ENCODE measurements around the gene SACS.

Gene SACS

DNA sequence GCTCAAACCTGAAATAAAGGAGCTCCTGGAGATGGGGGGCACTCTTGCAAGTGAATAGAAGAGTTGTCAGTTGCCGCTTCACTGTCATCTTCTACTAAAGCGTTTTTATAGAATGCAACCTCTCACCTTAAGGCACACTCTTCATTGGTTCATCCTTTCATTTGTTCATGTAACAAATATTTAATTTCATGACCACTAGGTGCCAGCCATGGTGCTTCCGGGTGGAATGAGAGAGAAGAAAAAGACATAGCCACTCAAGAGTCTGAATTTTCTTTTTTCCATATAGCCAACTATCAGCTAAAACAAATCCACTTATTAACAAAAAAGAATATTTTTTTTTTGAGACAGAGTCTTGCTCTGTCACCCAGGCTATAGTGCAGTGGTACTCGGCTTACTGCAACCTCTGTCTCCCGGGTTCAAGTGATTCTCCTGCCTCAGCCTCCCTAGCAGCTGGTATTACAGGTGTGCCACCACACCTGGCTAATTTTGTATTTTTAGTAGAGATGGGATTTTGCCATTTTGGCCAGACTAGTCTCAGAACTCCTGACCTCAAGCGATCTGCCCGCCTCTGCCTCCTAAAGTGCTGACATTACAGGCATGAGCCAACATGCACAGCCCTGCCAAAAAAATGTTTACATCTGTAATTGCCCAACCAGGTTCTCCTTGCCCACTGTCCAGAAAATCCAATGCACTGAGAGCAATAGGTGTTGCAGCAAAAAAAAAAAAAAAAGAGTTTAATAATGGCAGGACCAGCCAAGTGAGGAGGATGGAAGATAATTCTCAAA is 22.1 kb upstream of the SACS start:
- DNase-seq (ENCODE audit: low read depth) = peak; percentile 80
- H3K4me3 ChIP-seq (ENCODE audit: low read length) = no peak overlapping the region
- no peak for TF ChIP-seq CTCF (IDR thresholded peaks at IDR 0.05; ENCODE audit: insufficient read depth, low read depth, low read length, missing control alignments)

DNA sequence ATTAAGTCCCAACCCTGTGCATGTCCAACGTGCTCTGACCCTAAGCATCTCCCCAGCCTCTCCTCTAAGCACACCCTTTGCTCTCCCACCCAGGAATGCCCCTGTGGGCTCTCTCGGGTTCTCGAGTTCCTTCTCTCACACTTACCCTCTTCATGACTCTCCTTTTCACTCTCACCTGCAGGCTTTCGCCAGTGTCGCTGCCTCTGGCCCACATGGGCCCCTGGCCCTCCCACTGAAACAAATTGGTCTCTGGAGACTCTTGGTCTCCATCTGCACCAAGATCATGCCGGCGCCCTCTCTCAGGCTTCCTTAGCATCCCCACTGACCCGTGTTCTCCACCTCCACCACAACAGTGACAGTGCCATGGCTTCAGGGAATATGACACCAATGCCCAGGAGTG is 19.6 kb upstream of the SACS start:
- DNase-seq (ENCODE audit: low read depth) = no peak
- no peak overlapping the region for H3K4me3 ChIP-seq (ENCODE audit: low read length)
- no peak for TF ChIP-seq CTCF (IDR thresholded peaks at IDR 0.05; ENCODE audit: insufficient read depth, low read depth, low read length, missing control alignments)

- no peak for DNase-seq (ENCODE audit: low read depth)
- no peak overlapping the region for H3K4me3 ChIP-seq (ENCODE audit: low read length)
- no peak for TF ChIP-seq CTCF (IDR thresholded peaks at IDR 0.05; ENCODE audit: insufficient read depth, low read depth, low read length, missing control alignments)
These were observed 17.0 kb upstream of the SACS start for GRCh38 chr13:23450340-23451046.

DNA sequence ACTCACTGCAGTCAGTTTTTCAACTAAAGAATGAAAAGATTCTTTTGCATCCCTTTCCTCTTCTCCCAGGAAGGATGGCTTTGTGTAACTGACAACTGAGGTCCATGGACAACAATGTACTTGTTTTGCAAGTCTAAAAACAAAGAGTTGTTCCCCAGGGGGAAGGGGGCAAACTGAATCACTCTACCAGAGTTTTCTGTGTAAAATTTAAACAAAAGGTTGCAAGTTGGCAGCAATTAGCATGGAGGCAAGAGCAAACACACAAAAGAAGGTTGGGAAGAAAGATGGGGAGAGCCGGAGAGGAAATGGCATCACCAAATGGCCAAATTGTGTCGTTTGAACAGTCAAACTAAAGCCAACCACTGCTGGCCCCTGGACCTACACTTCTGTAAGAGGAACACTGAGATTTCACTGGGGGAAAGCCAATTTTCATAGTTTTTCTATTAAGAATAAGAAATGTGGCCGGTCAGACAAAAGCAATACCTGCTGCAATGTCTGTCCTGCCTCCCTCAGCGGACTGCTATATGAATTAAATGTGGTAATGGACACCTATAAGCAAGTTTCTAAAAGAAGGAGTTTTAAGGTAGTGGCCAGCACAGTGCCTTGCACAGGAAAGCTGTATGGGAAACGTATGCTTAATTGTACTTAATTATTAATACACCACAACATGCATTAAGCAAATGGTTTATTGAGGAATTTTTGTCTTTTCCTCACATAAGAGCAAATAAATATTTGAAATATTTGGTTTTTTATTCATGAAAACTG is 16.1 kb upstream of the SACS start:
- DNase-seq (ENCODE audit: low read depth) = no peak
- TF ChIP-seq CTCF (IDR thresholded peaks at IDR 0.05; ENCODE audit: insufficient read depth, low read depth, low read length, missing control alignments) = no peak
- H3K4me3 ChIP-seq (ENCODE audit: low read length) = no peak overlapping the region

- peak; percentile 21 for DNase-seq (ENCODE audit: low read depth)
- no peak overlapping the region for H3K4me3 ChIP-seq (ENCODE audit: low read length)
- no peak for TF ChIP-seq CTCF (IDR thresholded peaks at IDR 0.05; ENCODE audit: insufficient read depth, low read depth, low read length, missing control alignments)
These were observed 14.4 kb upstream of the SACS start for GRCh38 chr13:23447927-23448326.

- H3K4me3 ChIP-seq (ENCODE audit: low read length) = no peak overlapping the region
- DNase-seq (ENCODE audit: low read depth) = peak; percentile 66
- no peak for TF ChIP-seq CTCF (IDR thresholded peaks at IDR 0.05; ENCODE audit: insufficient read depth, low read depth, low read length, missing control alignments)
These were observed 12.3 kb upstream of the SACS start for GRCh38 chr13:23445794-23446193.
